Panc1 (cell line): Measurements from ENCODE around the gene L3MBTL3. TPM values are rescaled to one million over a fixed set of nuclear protein-coding genes. Genes with fewer than 3 reads are reported as not detected.

ENCODE experiments used
- ATAC-seq: fragments of 200-7000 bp; cut with Tn5 transposase; 2 replicates; pipeline ENCODE4 v1.9.1; 2020; ENCODE audit warnings: mild to moderate bottlenecking, moderate library complexity
- BruUV-seq: library from RNA; stranded (reverse); fragments of 400-500 nt; replicated peaks from 2 replicates; lab custom pipeline; 2021; lab: Mats Ljungman, UMichigan
- CTCF ChIA-PET: fragments of 300-600 bp; sonication (Branson Sonifier 250); formaldehyde crosslinking; loops from one replicate; lab custom pipeline; 2022; ENCODE audit warnings: antibody characterized with exemption; lab: Charles Lee
- POLR2A ChIA-PET: fragments of 300-600 bp; sonication (Branson Sonifier 250); formaldehyde crosslinking; loops from one replicate; lab custom pipeline; 2022; ENCODE audit warnings: antibody characterized with exemption; lab: Charles Lee
- DNase-seq: peaks from one replicate; pipeline ENCODE4 v3.0.0-alpha.2; 2010; ENCODE audit warnings: low read depth, low spot score
- H3K27ac ChIP-seq: 2 replicates; pipeline ENCODE4 v1.5.1; 2011; ENCODE audit warnings: mild to moderate bottlenecking, low read length, inconsistent platforms
- H3K27me3 ChIP-seq: fragments of 200-500 bp; sonication (Bioruptor generic); 2 replicates; pipeline ENCODE4 v1.6.0; 2014; ENCODE audit warnings: low read length, inconsistent platforms; ENCODE audit not compliant: control insufficient read depth, insufficient read depth
- H3K36me3 ChIP-seq: fragments of 200-500 bp; sonication (Bioruptor generic); 2 replicates; pipeline ENCODE4 v1.5.1; 2014; ENCODE audit warnings: inconsistent platforms, mild to moderate bottlenecking, low read length, moderate library complexity; ENCODE audit not compliant: control insufficient read depth, insufficient read depth
- H3K4me1 ChIP-seq: 2 replicates; pipeline ENCODE4 v1.5.1; 2011; ENCODE audit warnings: inconsistent platforms, mild to moderate bottlenecking, low read length, moderate library complexity; ENCODE audit not compliant: control insufficient read depth, insufficient read depth
- H3K4me3 ChIP-seq, 2 experiments: 2 replicates each; pipeline ENCODE4 v1.5.1; 2011 to 2012; ENCODE audit warnings: low read depth in 2 of 2, low read length in 2 of 2, mild to moderate bottlenecking in 2 of 2, inconsistent platforms in 1 of 2, moderate library complexity in 1 of 2
- H3K9me3 ChIP-seq: fragments of 200-500 bp; sonication (Bioruptor generic); 2 replicates; pipeline ENCODE4 v1.5.1; 2014; ENCODE audit warnings: low read depth, mild to moderate bottlenecking, inconsistent platforms, low read length, moderate library complexity; ENCODE audit not compliant: control insufficient read depth, insufficient read depth
- POLR2AphosphoS5 ChIP-seq: IDR thresholded peaks from 2 replicates; pipeline ENCODE4 v1.6.1; 2012; ENCODE audit warnings: mild to moderate bottlenecking, low read depth, low read length, moderate library complexity
- SIN3A ChIP-seq: IDR thresholded peaks from 2 replicates; pipeline ENCODE4 v1.6.1; 2012; ENCODE audit warnings: low read depth, mild to moderate bottlenecking, low read length, moderate library complexity, borderline replicate concordance; ENCODE audit not compliant: insufficient read depth
- TCF7L2 ChIP-seq: IDR thresholded peaks from 2 replicates; pipeline ENCODE4 v1.6.1; 2011; ENCODE audit warnings: mild to moderate bottlenecking, low read depth, low read length, inconsistent platforms
- in situ Hi-C: cut with HindIII; loops from 2 replicates; pipeline ENCODE4 v1.10.0; 2016; ENCODE audit warnings: low sequenced_read_pairs, low pct_unique_long_range_greater_than_20kb
- intact Hi-C: fragments of 100-400 bp; cut with micrococcal nuclease; formaldehyde crosslinking; loops from one replicate; pipeline ENCODE4 v1.10.0; 2022; ENCODE audit not compliant: unreplicated experiment
- total RNA-seq: library from RNA; stranded (reverse); gene quantifications from one replicate; pipeline ENCODE4 v1.2.1, GENCODE V29; 2021; ENCODE audit not compliant: unreplicated experiment
- TF ChIP-seq, protein P1 (sequence below), 2 experiments: IDR thresholded peaks; 2 replicates each; pipeline ENCODE4 v1.6.1; 2011 to 2012; ENCODE audit warnings: low read depth in 2 of 2, control low read depth in 1 of 2, low read length in 1 of 2, mild to moderate bottlenecking in 1 of 2, moderate library complexity in 1 of 2; ENCODE audit not compliant: insufficient read depth in 1 of 2
- TF ChIP-seq, protein P2 (sequence below): fragments of 450-650 bp; IDR thresholded peaks from 2 replicates; pipeline ENCODE4 v1.5.1; 2017; ENCODE audit warnings: mild to moderate bottlenecking

Gene L3MBTL3
- total RNA-seq, 1 experiment from 2014 or later: 4.2 TPM

DNA sequence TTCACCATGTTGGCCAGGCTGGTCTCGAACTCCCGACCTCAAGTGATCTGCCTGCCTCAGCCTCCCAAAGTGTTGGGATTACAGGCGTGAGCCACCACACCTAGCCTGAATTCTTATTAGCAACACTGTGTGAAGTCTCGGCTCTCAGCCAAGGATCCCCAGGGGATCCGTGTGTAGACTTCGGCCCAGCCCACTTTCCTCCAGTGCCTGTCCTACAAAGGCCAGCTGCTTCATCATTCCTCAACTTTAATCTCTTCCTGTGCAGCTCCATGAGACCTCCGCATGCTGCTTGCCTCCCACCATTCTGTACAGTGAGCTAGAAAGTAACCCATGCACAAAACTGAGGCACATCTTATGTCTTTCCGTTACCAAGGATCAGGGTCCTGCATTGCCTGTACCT lies 132.5 kb downstream of the L3MBTL3 start:
- intact Hi-C loops (no loop called here), in situ Hi-C loops (no loop called here)
- no peaks in the 10 kb centered on the region for H3K27me3 ChIP-seq
- ATAC-seq (no peak), DNase-seq (no peak)
- H3K4me1 ChIP-seq: no peaks in the 10 kb centered on the region
- BruUV-seq: no TSS peak
- TF ChIP-seq TCF7L2 (no peak), SIN3A (no peak), POLR2AphosphoS5 (no peak)
- TF ChIP-seq, protein P1, sequence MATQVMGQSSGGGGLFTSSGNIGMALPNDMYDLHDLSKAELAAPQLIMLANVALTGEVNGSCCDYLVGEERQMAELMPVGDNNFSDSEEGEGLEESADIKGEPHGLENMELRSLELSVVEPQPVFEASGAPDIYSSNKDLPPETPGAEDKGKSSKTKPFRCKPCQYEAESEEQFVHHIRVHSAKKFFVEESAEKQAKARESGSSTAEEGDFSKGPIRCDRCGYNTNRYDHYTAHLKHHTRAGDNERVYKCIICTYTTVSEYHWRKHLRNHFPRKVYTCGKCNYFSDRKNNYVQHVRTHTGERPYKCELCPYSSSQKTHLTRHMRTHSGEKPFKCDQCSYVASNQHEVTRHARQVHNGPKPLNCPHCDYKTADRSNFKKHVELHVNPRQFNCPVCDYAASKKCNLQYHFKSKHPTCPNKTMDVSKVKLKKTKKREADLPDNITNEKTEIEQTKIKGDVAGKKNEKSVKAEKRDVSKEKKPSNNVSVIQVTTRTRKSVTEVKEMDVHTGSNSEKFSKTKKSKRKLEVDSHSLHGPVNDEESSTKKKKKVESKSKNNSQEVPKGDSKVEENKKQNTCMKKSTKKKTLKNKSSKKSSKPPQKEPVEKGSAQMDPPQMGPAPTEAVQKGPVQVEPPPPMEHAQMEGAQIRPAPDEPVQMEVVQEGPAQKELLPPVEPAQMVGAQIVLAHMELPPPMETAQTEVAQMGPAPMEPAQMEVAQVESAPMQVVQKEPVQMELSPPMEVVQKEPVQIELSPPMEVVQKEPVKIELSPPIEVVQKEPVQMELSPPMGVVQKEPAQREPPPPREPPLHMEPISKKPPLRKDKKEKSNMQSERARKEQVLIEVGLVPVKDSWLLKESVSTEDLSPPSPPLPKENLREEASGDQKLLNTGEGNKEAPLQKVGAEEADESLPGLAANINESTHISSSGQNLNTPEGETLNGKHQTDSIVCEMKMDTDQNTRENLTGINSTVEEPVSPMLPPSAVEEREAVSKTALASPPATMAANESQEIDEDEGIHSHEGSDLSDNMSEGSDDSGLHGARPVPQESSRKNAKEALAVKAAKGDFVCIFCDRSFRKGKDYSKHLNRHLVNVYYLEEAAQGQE (IDR thresholded peaks at IDR 0.05; ENCODE audit: insufficient read depth in 1 of 2, low read depth in 2 of 2, low read length in 1 of 2): no peak
- TF ChIP-seq, protein P2, sequence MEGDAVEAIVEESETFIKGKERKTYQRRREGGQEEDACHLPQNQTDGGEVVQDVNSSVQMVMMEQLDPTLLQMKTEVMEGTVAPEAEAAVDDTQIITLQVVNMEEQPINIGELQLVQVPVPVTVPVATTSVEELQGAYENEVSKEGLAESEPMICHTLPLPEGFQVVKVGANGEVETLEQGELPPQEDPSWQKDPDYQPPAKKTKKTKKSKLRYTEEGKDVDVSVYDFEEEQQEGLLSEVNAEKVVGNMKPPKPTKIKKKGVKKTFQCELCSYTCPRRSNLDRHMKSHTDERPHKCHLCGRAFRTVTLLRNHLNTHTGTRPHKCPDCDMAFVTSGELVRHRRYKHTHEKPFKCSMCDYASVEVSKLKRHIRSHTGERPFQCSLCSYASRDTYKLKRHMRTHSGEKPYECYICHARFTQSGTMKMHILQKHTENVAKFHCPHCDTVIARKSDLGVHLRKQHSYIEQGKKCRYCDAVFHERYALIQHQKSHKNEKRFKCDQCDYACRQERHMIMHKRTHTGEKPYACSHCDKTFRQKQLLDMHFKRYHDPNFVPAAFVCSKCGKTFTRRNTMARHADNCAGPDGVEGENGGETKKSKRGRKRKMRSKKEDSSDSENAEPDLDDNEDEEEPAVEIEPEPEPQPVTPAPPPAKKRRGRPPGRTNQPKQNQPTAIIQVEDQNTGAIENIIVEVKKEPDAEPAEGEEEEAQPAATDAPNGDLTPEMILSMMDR: no peak
- no peaks in the 10 kb centered on the region for H3K9me3 ChIP-seq
- H3K27ac ChIP-seq: no peak overlapping the region
- H3K36me3 ChIP-seq: no peaks in the 10 kb centered on the region
- ChIA-PET POLR2A (no interaction called here), CTCF (no interaction called here)
- H3K4me3 ChIP-seq: no peak overlapping the region

- DNase-seq (no peak), ATAC-seq (no peak)
- no peak overlapping the region for H3K4me3 ChIP-seq
- intact Hi-C loops: no loop called here
- in situ Hi-C loops: no loop called here
- no peak for TF ChIP-seq SIN3A
- no peaks in the 10 kb centered on the region for H3K36me3 ChIP-seq
- H3K9me3 ChIP-seq: peaks cover 4% of the 10 kb centered on the region; the same call in 1 of the 2 replicates
- H3K27ac ChIP-seq: no peak overlapping the region
- BruUV-seq: no TSS peak
- CTCF ChIA-PET: no interaction called here
- H3K4me1 ChIP-seq: no peaks in the 10 kb centered on the region
- POLR2A ChIA-PET: no interaction called here
- H3K27me3 ChIP-seq: no peaks in the 10 kb centered on the region
Observed at GRCh38 chr6:130152908-130153510, 134.6 kb downstream of the L3MBTL3 start.

DNA sequence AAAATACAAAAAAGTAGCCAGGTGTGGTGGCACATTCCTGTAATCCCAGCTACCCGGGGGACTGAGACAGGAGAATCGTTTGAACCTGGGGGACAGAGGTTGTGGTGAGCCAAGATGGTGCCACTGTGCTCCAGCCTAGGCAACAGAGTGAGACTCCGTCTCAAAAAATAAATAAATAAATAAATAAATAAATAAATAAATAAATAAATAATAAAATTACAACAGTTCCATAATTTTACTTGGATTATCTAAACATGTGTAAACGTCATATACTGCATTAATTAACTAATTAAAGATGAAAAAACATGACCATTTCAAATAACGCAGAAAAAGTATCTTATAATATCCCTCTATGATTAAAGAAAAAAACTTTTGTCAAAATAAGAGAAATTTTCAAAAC lies 138.5 kb downstream of the L3MBTL3 start:
- TF ChIP-seq, protein P2: no peak
- TF ChIP-seq SIN3A: no peak
- no peak for TF ChIP-seq POLR2AphosphoS5
- no peak for TF ChIP-seq TCF7L2
- TF ChIP-seq, protein P1 (IDR thresholded peaks at IDR 0.05; ENCODE audit: insufficient read depth in 1 of 2, low read depth in 2 of 2, low read length in 1 of 2): no peak
- ATAC-seq: no peak
- Histone ChIP-seq H3K9me3 (peaks cover 10% of the 10 kb centered on the region), H3K27ac (no peak overlapping the region), H3K4me1 (no peaks in the 10 kb centered on the region), H3K4me3 (no peak overlapping the region), H3K27me3 (no peaks in the 10 kb centered on the region), H3K36me3 (no peaks in the 10 kb centered on the region)
- DNase-seq: no peak
- ChIA-PET POLR2A (no interaction called here), CTCF (interaction anchor here (0.6 kb wide), 1 partner anchor 25 kb away, joined by 3 read pairs; no protein-coding TSS in a partner anchor)
- no TSS peak for BruUV-seq
- in situ Hi-C loops (no loop called here), intact Hi-C loops (no loop called here)
